Gastrocnemius medialis (tissue), 4 donors: ENCODE measurements around the gene INCA1.

Experiments used
- POLR2A ChIP-seq, 2 donors: fragments of 450-650 bp; IDR thresholded peaks; one replicate each; pipeline ENCODE4 v1.6.1; 2017; ENCODE audit warnings: antibody characterized with exemption in 2 of 2, mild to moderate bottlenecking in 2 of 2, moderate library complexity in 2 of 2
- TF ChIP-seq, protein P1 (sequence below), 5 experiments: fragments of 450-650 bp in 3 of 5; fragments of 200-600 bp in 2 of 5; sonication (generic) in 2 of 5; IDR thresholded peaks in 4 of 5; conservative IDR thresholded peaks in 1 of 5; 1 replicate in 4 of 5; 2 replicates in 1 of 5; pipeline ENCODE4 v1.5.1; 2016 to 2019; ENCODE audit warnings: antibody characterized with exemption in 5 of 5, mild to moderate bottlenecking in 3 of 5, moderate library complexity in 3 of 5

- TF ChIP-seq, protein P1, sequence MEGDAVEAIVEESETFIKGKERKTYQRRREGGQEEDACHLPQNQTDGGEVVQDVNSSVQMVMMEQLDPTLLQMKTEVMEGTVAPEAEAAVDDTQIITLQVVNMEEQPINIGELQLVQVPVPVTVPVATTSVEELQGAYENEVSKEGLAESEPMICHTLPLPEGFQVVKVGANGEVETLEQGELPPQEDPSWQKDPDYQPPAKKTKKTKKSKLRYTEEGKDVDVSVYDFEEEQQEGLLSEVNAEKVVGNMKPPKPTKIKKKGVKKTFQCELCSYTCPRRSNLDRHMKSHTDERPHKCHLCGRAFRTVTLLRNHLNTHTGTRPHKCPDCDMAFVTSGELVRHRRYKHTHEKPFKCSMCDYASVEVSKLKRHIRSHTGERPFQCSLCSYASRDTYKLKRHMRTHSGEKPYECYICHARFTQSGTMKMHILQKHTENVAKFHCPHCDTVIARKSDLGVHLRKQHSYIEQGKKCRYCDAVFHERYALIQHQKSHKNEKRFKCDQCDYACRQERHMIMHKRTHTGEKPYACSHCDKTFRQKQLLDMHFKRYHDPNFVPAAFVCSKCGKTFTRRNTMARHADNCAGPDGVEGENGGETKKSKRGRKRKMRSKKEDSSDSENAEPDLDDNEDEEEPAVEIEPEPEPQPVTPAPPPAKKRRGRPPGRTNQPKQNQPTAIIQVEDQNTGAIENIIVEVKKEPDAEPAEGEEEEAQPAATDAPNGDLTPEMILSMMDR (IDR thresholded peaks at IDR 0.05 in 4 of 5, conservative IDR thresholded peaks at IDR 0.05 in 1 of 5), result no peak
- TF ChIP-seq POLR2A (IDR thresholded peaks at IDR 0.05), result no peak
Measured at GRCh38 chr17:4972752-4973151, 24.6 kb downstream of the INCA1 start.
